Ammon's horn (tissue), 1 donor: Measurements from ENCODE around the gene KICS2.
"Not testable (repeated sequence)": the region's sequence is repeated elsewhere in the genome, so short reads cannot be mapped to it uniquely, and the experiment has no call there.

Experiments used
- DNase-seq: peaks from one replicate; pipeline ENCODE4 v3.0.0-alpha.2; 2016; ENCODE audit warnings: low spot score

Gene KICS2

DNA sequence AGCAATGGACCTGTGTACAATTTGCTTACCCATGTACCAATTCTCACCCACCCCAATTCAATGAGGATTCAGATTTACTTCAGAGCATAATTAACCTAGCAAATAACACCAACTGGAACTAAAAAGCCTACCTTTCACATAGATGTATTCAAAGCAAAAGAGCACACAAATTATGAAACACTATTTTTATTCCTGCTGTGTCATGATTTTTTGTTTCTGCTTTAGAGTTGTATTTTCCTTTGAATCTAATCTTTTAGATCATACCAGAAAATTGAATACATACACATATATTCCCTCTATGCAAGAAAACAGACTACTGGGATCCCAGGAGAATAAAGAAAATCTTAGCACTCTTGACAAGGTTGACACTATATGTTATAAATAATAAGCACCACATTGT is 5.9 kb downstream of the KICS2 start:
- DNase-seq: no peak

DNA sequence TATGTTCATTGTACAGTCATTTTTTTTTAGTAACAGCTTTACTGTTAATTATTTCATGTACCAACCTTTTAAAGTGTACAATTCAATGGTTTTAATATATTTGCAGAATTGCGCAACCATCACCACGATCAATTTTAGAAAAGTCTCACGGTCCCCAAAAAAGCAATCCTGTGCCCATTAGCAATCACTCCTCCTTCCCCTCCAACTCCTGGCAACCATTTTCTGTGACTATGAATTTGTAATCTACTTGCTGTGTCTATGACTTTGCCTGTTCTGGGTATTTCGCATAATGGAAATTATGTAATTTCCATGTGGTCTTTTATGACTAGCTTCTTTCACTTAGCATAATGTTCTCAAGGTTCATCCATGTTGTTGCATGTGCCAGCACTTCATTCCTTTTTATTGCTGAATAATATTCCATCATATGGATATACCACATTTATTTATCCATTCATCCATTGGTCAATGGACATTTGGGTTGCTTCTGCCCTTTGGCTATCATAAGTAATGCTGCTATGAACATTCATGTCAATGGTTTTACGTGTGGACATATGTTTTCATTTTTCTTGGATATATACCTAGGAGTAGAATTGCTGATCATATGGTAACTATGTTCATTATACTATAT is 9.9 kb downstream of the KICS2 start:
- no peak for DNase-seq

DNA sequence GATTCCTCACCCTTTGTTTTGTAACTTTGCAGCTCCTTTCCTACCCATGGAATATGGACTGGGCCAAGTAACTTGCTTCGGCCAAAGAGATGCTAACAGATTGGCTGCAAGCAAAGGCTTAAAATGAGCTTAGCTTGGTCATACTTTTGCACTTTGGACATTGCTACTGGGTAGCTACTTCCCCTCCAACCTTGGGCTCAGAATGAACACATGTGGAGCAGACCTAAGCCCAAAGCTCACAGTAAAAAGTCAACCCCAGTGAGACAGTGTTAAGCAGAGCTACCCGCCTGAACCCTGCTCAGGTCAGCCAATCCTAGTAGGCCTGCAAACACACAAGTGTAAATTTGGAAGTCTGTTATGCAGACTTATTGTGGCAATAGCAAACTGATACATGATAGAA is 14.6 kb downstream of the KICS2 start:
- no peak for DNase-seq

DNA sequence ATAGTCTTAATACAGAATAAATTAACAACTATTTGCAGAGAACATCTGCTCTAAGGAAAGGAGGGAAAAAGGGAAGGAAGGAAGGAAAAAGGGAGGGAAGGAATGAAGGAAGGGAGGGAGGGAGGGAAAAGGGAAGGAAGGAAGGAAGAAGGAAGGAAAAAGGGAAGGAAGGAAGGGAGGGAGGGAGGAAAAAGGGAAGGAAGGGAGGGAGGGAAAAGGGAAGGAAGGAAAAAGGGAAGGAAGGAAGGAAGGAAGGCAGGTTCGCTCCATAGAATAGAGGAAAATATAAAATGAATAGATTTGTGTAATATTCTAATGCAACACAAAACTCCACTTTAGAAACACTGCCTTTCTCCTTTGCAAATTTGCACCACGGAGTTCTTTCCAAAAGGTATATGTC is 16.6 kb downstream of the KICS2 start:
- no peak for DNase-seq

DNA sequence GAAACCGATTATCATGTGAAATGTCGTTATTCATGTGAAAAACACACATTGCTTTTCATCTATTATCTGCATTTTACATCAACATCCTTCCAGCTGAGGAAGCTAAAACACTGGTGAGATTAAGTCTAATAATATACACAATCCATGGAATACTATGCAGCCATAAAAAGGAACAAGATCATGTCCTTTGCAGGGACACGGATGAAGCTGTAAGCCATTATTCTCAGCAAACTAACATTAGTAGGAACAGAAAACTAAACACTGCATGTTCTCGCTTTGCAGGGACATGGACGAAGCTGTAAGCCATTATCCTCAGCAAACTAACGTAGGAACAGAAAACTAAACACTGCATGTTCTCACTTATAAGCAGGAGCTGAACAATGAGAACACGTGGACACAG is 18.3 kb downstream of the KICS2 start:
- DNase-seq: no peak

DNA sequence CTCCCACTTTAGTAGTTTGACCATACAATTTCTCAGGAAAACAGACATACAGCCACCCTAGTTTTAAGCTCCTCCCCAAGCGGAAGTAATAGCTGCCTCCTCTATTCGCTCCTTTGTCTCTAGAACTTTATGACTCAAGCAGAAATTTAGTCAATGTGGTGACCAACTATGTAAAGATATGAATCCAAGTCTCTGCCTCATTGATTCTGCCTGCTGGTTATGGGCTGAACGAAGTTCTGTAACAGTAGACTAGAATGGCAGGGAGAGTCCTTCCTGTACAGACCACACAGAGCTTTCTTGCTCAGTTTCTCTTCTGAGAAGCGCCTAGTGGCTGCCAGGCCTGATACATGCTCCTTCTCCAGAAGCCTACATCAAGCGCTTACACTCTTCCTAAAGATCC is 19.1 kb downstream of the KICS2 start:
- no peak for DNase-seq

DNA sequence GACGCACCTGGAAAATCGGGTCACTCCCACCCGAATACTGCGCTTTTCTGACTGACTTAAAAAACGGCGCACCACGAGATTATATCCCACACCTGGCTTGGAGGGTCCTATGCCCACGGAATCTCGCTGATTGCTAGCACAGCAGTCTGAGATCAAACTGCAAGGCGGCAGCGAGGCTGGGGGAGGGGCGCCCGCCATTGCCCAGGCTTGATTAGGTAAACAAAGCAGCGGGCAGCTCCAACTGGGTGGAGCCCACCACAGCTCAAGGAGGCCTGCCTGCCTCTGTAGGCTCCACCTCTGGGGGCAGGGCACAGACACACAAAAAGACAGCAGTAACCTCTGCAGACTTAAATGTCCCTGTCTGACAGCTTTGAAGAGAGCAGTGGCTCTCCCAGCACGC is 26.3 kb downstream of the KICS2 start:
- DNase-seq: not testable (repeated sequence)

DNA sequence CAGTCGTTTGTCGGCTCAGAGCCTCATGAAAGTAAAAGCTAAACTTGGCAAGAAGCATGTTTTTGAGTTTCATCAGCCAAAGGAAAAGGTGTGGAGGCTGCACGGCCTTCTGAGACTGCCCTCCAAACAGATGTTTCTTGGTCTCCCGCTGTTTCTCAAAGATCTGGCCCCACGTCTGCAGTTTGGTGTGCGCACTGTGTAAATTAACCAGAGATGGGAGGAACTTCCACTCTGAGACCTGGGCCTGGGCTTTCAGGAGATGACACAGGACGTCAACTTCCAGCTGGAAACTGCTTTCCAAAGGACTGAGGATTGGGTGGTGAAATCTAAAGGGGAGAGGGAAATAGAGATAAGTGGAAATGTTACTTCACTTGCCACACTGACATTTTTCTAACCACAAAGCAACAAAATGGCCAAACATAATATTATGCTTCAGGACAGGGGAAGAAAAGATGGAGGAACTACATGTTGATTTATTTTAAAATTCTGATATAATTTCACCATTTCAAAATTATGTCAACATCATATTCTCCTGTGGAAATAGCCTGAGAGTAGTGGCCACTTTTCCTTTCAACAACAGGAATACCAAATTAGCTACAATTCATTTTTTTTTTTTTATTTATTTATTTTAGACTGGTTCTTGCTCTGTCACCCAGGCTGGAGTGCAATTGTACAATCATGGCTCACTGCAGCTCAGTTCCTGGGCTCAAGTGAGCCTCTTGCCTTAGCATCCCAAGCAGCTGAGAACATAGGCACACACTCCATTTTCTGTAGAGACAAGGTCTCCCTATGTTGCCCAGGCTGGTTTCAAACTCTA is 27.6 kb downstream of the KICS2 start:
- DNase-seq: no peak

DNA sequence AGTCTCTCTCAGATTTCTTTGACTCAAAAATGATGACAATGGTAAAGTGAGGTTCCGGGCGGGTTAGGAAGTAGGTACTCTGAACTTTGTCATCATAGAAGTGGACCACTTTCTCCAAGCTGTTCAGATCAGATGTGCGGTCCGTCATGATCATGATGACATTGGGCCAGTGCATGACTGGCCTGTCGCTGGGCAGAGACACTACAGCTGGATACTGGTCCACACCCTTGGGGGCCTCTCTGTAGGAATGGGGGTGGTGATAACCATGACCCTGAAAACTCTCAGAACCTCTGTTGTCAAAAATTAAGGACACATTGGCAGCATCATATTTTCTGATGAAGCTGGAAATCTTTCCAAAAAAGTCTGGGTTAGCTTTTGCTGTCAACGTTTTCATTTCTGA is 28.2 kb downstream of the KICS2 start:
- DNase-seq: no peak

DNA sequence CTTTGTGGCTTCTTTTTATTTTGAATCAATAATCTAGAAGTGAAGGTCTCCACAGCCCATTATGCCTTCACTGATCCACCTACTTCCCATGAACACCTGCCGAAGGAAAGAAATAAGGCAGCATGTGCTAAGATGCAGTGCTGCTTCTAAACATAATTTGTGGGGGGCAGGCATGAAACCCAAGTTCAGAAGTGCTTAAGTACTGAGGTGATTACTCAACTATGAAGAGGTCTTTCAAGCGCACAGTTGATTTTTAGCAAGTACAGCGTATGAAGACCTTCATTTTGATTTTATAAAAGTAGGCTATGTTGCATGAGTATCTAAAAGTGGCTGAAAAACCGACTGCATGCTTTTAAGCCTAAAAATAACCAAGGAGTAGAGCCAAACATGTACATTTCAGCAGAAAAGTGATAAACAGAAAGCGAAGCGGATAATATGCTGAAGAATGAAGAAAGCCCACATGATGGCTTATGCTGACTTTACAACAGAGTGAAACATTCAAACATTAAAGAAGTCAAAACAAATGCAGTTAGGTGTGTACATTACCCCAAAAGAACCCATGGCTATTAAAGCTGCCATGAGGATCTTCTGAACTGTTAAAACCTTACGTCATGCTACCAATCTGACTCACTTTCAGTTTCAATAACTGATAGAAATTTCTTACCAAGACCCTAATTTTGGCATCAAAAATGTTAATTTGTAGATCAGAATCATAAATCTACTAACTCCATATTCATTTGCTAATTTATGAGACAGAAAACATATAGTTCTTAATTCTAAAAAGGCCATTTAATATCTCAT is 29.3 kb downstream of the KICS2 start:
- DNase-seq: no peak

DNA sequence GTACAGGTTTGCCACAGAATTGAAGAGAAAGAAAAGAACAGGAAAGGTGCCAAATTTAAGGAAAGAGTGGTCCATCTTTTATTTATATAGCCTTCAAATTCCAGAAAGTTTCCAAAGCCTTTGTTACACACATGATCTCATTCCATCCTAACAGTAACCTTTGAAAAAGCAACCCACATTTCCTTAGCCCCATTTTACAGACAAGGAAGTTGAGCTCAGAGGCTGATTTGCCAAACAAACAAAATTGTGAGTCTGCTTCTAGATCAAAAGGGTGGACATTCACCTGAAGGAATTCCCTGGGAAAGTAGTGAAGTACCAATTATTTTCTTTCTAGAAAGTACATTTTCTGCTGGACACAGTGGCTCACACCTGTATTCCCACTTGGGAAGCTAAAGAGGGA is 32.0 kb downstream of the KICS2 start:
- DNase-seq: no peak

DNA sequence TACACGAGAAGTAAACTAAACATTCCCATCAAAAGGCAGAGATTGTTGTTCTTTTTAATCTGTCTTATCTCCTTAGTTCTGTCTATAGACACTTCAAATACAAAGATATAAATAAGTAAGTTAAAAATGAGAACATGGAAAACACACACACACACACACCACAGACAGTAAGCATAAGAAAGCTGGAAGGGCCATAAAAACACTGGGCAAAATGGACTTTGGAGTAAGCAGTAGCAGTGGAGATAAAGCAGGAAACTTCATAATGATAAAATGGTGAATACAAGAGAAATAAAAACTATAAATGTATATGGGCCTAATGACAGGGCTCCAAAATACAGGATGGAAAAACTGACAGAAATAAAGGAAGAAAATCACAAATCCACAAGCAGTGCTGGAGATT is 32.6 kb downstream of the KICS2 start:
- no peak for DNase-seq

DNA sequence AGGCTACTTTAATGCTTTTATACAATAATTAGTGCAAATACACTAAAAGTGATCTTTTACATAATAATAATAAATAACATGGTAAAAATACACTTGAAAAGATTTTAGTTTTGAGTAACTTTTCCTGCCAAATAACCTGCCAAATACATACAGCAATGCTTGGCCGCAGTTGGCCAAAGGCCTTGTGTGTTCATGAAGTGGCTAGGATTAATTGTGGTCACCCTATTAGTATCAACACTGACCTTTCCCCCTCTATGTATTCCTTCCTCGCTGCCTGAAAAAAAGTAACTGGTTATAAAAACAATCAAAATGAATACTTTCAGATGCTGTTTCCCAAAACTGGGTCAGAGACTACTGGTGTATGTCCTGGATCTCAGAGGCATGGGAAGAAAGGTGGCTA is 34.3 kb downstream of the KICS2 start:
- DNase-seq: no peak

DNA sequence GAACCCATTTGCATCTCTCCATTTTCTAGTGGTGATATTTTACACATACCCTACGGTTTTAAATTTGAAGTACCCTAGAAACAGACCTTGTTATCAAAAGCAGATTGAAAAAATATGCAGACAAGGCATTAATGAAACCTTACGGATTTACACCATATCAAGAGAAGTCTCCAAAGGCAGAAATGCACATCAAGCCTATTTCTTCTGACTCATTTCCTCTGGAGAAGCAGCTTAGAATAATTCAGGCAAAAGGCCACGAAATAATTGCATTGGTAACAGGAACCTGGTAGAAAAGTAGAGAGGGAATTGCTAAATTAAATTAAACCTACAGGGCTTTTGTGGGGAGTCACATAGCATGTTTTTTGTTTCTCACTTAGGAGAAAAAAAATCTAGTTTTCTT is 34.7 kb downstream of the KICS2 start:
- no peak for DNase-seq

DNA sequence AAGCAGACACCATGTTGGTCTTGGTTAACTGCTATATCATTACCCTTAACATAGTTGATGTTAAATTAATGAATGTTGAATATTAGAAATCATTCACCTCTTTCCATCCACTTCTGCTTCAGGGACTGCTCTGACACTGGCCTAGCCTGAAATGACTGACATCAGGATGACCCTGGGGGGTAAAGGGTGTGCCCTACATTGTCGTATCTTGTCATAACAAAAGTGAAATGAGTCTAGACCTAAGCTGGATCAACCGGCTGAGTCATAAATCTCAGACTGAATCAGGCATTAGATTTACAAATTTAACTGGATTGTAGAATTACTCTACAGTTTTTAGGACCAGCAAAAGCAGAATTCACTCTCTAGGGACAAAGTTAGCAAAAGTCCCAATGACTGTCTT is 35.3 kb downstream of the KICS2 start:
- no peak for DNase-seq

DNA sequence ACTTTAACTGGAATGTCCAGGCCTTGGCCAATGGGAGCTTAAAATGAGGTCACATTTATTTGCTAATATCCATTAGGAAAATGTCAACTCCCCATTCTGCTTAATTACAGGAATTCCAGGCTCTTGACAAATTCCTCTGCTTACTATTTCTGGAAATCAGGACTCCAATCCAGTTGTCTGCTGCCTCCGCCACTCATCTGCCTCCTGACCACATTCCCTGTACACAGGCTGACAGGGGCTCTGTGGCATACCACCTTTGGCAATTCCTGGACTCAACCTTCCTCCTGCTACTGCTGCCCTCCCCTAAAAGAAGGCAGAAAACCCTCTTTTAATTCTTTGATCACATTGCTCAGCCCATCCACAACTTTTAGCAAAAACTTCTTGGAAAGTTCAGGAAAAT is 37.9 kb downstream of the KICS2 start:
- no peak for DNase-seq

DNA sequence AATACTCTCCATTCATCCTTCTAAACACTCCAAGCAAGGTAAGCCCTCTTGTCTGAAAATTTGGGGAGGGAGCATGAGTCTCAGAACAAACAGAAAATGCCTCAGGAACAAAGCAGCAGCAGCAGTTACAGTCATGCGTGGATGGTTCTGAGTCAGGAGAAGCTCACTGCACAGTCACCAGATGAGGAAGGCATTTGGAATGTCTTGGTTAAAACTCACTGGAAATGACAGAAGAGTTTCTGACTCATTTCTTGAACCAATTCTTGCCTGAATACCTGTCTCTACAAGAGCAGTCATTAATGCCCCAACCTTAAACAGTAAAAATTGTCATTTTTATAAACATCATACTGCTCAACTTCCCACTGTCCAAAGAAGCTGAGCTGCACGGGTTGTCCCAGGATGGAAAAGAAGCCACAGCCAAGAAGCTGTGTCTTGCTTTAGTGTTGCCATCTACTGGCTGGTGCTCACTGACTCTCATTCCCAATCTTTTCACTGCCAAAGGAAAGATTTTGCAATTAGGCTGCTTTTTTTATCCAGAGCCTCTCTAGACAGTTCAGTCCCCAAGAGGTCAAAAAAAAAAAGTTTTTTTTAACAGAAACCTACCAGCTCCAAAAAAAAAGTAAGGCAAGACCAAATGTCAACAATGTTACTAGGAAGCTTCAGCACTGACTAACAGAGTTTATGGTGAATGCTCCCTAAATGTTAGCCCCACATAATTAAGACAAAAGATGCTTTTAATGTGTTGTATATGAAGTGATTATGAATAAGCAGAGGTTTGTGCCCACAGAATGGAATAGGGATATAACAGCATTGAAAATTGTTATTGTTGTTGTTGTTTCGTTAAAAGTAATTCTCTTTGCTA is 40.4 kb downstream of the KICS2 start:
- peak; percentile 88 for DNase-seq

DNA sequence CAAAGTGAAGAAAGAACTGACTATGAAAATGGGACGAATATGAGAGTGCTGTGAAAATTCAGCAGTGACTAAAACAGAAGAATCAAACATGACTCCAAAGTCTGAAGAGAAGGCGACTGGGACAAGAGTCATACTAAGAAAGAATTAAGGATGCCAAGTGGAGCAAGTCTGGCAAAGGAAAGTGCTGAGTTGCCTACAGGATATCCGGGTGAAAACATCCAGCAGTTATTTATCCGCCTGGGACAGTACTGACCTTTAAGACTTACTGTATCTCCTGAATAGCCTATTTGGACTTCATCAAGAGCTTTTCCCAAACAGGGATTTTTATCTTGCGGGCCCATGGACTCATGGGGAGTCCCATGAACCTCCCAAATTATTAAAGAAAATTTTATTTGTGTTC is 41.1 kb downstream of the KICS2 start:
- DNase-seq: no peak

DNA sequence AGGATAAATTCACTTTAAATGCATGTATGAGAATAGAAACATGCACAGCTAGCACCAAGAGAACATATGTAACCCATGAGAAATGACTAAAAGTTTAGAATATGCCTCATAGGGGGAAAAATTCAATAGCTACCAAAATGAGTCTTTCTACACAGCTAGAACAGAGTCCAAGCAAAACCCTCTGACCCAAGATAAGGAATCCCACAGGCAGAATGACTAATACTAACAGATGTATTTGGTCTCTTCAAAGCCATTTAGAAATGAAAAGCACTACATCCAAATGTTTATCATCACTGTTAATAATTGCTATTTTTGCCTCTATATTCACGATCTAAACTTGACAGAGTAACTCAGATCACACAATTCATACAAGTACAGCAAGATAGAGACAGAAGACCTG is 44.0 kb downstream of the KICS2 start:
- no peak for DNase-seq

DNA sequence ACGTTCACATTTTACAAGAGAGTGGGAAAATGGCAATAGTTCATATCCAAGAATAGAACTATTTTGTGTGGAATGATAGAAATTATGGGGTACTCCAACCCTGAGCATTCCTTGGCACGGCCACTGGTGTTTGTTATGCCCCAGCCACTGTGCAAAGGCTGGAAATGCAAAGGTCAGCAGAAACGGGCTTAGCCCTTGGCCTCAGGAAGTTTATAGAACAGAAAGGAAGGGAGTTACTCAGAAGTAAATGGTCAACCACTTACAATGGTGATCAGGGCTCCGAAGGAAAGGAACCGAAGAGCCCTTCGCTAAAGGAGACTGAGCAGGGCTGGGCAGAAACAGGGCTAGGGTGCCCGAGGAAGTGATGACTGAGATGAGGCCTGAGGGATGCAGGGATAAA is 45.1 kb downstream of the KICS2 start:
- DNase-seq: no peak

DNA sequence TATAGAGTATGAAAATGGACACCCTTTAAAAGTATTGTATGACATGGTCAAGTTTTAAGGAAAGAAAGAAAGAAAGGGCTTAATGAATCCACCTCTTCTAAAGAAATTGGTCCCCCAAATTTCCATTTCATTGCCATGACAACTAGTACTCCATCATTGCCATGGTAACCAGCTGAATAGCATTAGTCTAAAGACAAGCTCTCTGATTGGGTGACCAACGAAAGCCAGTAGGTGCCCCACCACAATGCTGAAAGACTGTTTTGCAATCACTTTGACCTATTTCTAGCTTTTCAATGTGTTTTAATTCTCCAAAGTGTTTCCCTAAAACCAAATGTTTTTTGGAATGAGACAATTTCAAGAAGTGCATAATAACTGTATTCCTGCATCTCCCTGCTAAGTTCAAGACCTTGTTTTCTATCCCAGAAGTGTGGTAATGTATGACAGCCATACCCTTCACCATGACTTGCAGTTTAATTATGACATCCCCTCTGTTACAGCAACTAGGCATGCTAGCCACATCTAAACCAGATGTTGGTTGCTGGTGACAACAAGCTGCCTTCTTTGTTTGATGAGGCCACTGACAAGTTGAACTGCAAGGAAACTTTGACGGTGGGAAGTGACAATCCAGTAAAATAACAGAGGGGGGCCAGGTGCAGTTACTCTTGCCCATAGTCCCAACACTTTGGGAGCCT is 46.7 kb downstream of the KICS2 start:
- DNase-seq: peak; percentile 39

DNA sequence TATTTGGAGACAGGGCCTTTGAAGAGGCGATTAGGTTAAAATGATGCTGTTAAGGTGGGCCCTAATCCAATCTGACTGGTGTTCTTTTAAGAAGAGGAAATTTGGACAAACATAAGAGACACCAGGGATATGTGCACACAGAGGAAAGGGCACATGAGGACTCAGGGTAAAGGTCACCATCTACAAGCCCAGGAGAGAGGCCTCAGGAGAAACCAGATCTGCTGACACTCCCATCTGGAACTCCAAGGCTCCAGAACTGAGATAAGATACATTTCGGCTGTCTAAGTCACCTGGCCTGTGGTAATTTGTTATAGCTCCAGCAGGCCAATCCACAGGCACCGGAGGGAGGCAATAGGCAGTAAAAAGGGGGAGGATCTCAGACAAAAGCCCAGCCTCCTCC is 48.6 kb downstream of the KICS2 start:
- no peak for DNase-seq
